ENCODE data around the gene THBS2.

GRCh38 chr6:169249057-169249456 lies 4.6 kb downstream of the THBS2 start:
- TF ChIP-seq ELF1 (IDR thresholded peaks at IDR 0.05; ENCODE audit: borderline replicate concordance, low read depth): no peak
- no peak for TF ChIP-seq MAX (IDR thresholded peaks at IDR 0.05)
- no peak for TF ChIP-seq CTCF (IDR thresholded peaks at IDR 0.05 in 2 of 3, conservative IDR thresholded peaks at IDR 0.05 in 1 of 3; ENCODE audit: borderline replicate concordance in 1 of 3, insufficient read depth in 1 of 3, low read depth in 2 of 3, low read length in 2 of 3)
- TF ChIP-seq POLR2A (IDR thresholded peaks at IDR 0.05; ENCODE audit: borderline replicate concordance, extremely low read depth, insufficient read depth, insufficient read length): no peak
- no peak for TF ChIP-seq TCF7L2 (IDR thresholded peaks at IDR 0.05; ENCODE audit: borderline replicate concordance, extremely low read depth, insufficient read depth, insufficient read length)
- no peak for TF ChIP-seq CEBPB (IDR thresholded peaks at IDR 0.05; ENCODE audit: low read depth)
- no peak for TF ChIP-seq POLR2AphosphoS5 (IDR thresholded peaks at IDR 0.05; ENCODE audit: low read depth, low read length)

Data from HCT116 (cell line).